ENCODE data around the gene TSPAN12.

TSPAN12 gene

DNA sequence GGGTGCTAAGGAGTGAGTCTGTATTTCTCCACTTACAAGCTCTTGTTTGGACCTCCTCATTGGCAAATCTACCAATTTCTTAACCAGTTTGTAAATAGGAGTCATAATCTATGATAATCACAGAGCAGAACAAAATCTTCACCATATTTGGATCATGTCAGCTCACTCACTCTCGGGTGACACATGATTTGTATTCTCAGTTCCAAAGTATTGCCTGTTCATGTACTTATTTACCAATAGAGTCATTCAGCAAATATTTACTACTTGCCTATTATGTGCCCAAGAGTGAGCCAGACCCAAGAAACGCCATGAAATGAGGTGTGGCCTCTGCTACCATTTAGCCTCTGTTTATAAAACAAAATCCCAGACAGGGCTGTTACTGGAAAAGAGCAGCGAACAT lies 114.8 kb downstream of the TSPAN12 start:
- DNase-seq (ENCODE audit: low read depth in 3 of 3): no peak

DNA sequence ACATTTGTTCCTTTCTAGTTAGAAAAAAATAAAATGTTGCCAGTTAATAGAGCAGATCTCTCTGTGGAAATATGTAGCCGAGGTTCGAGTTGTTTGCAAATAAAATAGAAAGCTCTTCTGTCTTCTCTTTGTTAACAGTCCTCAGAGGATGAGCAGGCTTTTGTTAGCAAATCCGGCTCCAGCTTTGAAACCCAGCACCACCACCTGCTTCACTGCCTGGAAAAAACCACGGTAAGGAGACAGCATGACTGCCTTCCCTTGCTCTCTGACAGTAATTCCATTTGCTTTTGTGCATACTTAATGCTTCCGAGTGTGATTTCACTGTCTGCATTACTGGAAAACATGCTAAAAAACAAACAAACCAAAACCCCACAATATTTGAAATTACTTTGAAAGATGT lies 115.6 kb downstream of the TSPAN12 start:
- DNase-seq (ENCODE audit: low read depth in 3 of 3): no peak

DNA sequence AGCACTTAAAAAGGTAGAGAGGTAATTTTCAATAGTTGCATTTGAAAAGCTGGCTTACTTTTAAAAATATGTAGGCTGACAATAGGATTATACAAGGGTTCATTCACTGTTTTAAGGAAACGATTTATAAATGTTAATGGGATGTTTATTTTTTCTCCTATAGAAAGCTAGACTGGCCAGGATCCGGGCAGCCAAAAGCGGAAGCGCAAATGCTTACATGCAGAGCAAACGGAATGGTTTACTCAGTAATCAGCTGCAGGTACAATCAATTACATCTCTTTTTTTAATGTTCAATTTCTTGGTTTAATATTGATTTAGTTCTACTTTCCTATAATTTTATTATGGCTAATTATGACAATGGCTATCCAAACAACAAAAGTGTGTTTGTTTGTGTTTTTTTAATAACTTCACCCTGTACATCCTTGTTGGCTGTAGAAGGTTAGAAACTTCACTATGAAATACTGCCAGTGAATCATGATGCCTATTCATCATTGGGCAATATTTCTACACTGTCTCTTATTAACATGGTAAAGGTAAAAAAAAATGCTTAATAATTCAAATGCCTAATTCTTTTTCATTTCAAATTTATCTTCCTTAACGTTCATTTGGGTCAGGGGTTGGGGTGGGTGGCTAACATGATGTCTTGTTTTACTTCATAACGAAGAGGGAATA lies 116.4 kb downstream of the TSPAN12 start:
- no peak for DNase-seq (ENCODE audit: low read depth in 3 of 3)

DNA sequence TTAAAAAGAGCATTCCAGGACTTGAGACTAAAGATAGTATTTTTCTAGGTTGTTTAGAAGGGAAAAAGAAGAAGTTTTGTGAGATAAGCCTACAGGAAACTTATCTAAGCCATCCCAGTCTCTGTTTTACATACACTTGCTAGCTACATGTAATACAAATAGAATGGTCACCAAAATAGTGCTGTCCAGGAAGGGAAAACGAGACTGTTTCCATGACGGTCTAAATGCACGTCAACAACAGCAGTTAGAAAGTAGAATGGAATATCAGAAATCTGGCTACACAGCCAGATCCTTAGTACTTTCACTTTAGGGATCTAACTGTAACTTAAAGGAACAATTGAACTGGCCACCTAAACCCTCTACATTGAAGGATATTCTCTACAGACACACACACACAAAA lies 117.6 kb downstream of the TSPAN12 start:
- DNase-seq (ENCODE audit: low read depth in 3 of 3): no peak

DNA sequence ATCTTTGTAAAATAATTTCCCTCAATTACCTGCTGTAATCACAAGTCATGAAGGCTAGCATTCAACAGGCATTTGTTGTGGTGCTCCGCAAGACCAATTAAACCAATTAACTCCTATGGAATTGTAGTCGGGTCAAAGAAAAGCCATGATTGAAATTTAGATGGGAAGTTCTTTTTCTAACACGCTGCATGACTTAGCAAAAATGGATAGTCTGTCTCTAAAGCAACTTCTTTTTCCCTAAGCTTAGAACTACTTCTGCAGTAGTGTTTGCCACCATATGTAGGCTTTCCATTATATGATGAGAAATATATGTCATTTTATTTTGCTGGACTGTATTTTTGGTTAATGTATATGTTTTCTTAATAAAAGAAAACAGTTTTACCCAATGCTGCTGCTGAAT lies 119.1 kb downstream of the TSPAN12 start:
- DNase-seq (ENCODE audit: low read depth in 3 of 3): no peak
